HG02798 (cell line): ENCODE measurements around the gene COL19A1.
"Not testable (repeated sequence)": the region's sequence is repeated elsewhere in the genome, so short reads cannot be mapped to it uniquely, and the experiment has no call there.

Source experiments
- ATAC-seq: cut with Tn5 transposase; IDR thresholded peaks from one replicate; pipeline ENCODE4 v1.9.1; 2021; ENCODE audit warnings: mild to moderate bottlenecking; ENCODE audit not compliant: unreplicated experiment, poor library complexity

COL19A1 gene

DNA sequence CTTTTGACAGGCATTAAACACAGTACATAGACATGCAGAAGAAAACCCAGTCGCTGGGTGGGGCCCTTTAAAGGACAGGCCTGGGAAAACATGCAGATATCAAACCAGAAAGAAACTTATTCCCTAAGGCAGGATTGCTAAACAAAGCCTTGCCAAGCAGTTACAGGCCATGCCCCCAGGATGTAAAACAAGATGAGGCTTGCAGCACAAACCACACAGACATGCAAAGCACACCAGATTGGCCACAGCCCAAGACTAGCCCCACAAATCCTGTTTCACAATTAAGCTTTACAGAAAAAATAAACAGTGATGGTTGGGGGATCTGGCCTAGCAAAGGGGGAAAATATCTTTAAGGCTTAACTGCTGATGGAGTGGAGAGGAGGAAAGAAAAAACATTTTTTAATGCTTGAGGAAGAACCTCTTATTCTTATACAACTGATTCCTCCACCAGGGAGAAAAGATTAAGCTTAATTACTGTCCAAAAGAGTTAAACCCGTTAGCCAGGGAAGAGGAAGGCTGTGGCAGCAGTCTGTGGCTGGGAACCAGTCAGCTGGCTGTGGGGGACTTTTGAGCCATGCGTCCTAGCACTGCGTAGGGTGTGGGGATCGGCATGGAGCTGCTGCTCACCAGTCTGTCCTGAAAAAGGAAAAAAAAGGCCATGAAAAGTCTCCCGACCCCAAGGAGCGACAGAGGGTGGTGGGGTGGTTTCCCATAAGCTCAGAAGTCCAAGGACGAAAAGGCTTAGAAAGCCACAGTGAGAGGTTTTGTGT, 28.4 kb downstream of the COL19A1 start:
- ATAC-seq = peak; percentile 48

DNA sequence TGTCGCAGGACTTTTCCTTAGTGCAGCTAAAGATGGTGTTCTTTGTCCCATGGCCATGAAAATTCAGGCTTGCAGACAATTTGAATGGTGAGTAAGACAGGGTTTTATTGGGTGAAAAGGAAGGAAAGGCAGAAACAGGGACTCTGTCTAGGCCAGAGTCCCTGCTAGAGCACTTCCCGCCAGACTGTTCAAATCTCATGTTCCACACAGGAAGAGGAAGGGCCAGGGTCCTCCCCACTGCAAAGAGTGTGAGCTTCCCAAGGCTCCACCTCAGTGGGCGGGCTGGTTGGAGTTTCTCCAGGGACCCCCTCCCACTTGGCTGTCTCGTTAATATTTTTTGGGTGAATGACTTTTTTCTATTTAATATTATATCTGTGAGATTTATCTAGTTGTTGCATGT, 29.0 kb downstream of the COL19A1 start:
- no peak for ATAC-seq

DNA sequence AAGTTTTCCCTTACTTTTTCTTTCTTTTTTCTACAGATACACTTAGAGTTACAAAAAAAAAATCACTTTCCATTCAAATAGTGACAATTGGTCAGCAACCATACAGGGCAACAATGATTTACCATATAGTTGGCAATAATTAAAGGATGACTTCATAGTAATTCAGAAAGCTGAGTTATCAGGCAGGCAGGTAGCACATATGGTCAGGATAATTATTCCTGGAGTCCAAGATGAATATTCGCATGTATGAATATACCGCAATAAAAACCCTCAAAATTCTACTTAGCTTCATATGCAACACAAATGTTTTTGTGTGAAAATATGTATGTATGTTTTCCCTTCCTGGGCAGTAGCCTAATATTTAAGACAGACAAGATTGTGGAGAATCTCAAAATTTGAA, 34.5 kb downstream of the COL19A1 start:
- ATAC-seq = no peak

DNA sequence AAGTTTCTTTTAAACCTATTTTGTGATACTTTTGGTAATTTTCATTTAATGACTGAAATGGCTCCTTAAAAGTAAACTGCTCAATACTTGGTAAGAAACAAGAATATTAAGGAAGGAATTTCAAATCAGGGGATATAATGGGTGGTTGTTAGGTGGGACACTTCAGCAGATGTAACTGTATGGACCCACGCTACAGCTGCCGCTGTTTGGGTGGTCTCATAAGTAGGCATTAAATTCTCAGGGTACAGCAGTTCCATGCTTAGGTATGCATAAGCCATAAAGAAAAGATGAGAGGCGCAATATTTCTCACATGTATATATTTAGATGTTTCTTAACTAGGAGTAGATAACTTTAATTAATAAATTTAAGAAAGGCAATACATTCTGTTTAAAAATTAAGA, 35.0 kb downstream of the COL19A1 start:
- no peak for ATAC-seq

DNA sequence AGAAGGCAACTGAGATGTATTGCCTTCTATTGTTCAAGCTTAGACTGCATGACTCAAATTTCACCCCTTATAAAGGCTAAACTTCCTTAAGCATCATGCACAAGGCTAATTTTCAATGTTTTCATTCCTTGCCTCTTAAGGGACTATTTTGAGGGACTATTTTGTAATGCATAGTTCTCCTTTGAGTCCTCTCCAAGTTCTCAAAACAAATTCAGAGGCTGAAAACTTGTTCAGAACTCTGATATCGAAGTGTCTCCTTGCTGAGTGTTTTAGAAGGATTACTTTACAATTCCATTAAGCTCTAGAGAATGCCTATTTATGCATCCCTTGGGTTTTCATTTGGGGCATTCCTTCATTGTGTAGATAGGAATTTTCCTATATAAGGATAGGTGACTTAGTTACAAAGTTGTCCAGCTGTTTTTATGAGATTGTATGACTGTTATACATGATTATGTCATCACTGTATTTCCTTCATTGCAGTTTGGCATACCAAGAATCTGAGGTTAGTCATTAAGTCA, 41.7 kb downstream of the COL19A1 start:
- no peak for ATAC-seq

DNA sequence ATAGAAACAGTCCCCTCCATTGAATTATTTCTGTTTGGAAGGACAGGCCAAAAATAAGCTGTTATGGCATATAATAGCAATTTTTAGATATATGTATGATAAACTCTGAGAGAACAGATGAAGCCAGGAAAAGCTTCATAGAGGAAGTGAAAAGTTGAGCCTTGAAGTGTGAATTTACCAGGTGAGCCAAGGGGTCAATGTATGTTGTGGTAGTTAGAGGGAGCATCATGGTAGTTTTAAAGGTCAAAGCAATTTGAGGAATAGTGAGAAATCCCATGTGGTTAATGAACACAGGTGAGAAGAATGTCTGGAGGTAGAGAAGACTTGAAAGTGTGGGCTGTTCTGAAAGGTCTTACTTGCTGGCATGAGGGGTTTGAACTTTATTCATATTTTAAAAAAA, 47.0 kb downstream of the COL19A1 start:
- ATAC-seq = peak; percentile 38

DNA sequence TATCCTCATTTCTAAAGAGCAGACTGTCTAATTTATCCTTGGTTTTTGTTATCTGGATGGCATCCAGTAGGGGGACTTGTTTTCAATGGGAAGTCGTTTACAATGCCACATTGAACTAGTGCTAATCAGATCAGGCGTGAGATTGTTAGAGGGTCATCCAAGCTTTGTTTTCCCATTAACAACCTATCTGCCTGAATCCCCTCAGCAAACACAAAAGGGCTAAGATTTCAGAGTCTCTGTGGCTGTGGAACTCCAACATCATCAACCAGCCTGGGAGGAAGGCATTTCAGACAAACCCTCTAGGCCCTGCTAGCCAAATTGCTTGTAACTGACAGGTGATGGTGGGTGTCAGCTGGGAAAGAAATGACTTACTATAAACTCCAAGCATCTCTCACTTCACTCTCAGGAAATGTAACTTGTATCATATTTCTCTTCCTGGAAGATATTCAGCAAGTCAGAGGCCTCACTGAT, 47.7 kb downstream of the COL19A1 start:
- no peak for ATAC-seq

DNA sequence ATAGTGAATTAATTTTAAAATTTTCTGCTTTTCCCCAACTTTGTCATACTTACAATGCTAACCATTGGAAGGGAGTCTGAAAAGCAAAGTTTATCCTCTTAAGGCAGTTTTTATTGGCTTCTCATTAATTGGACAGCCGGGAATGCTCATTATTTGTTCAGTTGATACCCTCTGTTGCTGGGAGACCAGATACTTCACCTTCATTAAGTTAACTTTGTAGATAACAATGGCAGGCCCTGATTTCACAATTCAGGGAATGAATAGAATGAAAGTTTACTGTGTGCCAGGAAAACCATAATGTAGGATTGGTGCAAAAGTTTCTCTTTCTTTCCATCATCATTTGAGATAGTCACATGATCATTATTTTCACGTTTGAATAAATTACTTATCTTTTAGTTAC, 49.0 kb downstream of the COL19A1 start:
- no peak for ATAC-seq

DNA sequence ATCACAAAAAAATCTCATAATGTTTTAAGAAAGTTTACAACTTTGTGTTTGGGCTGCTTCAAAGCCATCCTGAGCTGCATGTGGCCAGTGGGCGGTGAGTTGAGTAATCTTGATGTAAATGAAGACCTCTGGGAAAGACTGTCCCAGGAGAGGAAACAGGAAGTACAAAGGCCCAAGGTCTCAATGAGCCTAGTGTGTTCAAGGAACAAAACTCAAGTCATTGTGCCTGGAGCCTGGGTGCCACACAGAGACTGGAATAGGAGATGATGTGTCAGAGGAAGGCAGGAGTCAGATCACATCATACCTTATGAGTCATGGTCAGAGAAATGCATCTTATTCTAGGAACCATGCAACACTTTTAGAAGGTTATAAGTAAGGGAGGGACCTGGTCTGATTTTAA, 51.5 kb downstream of the COL19A1 start:
- peak; percentile 61 for ATAC-seq

DNA sequence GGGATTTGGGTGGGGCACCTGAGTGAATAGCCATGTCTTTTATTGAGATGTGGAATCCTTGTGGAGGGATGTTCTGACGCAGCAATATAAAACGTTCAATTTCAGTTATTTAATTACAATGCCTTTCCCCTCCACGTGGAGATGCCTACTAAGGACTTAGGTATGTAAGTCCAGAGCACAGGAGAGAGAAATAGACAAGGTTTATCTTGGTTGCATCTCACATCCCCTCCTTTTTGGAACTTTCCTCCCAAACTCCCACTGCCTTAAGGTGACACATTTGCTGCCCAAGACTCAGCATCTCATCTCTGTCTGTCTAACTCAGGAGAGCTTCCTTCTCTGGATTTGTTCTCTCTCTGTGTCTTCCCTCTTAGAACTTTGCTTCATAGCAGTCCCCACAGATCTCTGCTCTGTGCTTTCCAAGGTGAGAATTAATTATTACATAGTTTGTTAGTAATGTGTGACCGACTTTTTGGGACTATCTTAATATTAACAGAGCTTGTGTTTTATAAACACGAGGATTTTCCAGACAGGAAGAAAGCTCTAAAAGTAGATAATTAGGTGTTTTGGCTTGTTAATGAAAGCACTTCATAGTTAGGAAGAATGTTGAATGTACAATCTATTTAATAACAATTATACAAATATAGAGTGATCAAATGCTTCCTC, 52.6 kb downstream of the COL19A1 start:
- no peak for ATAC-seq

DNA sequence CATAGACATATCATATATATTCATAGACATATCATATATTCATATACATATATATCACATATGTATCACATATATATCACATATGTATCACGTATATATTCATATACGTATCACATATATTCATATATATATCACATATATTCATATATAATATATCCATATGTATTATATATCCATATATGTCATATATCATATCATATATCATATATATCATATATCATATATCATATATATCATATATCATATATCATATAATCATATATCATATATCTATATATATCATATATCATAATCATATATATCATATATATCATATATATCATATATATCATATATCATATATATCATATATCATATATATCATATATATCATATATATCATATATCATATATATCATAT, 54.7 kb downstream of the COL19A1 start:
- not testable (repeated sequence) for ATAC-seq

DNA sequence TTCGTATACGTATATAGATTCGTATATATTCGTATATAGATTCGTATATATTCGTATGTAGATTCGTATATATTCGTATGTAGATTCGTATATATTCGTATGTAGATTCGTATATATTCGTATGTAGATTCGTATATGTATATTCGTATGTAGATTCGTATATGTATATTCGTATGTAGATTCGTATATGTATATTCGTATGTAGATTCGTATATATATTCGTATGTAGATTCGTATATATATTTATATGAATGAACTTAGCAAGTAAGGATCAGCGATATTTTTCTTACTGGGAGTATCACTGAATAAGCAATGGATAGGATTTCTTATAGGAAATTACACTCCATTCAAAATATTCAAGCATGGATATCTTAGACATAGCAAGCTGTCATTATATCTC, 55.3 kb downstream of the COL19A1 start:
- not testable (repeated sequence) for ATAC-seq

DNA sequence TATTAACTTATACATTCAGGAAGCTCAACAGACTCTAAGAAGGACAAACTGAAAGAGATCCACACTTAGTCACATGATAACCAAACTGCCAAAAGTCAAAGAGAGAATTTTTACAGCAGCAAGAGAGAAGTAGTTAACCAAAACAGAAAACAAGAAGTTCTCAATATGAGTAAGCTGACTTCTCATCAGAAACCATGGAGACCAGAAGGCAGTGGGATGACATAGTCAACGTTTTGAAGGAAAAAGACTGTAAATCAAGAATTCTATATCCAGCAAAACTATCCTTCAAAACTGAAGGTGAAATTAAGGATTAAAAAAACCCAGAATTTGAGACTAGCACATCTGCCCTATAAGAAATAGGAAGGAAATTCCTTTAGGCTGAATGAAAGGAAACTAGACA, 60.4 kb downstream of the COL19A1 start:
- ATAC-seq = no peak

DNA sequence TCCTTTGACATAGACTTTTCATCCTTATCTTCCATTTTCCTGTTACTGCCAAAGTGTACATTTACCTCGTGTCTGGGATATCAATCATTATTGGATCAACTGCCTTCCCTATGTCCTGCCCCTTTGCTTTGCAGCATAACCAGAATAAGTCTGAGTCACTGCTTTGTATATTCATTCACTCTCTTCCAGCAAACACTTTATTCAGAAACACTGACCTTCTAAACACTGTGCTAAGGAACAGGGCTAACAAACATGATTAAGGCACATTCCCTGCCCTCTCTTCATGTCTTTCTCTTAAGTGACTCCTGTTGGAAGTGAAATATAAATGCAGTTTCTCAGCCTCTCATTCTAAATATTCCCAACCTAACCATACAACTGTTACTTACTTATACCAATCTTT, 66.9 kb downstream of the COL19A1 start:
- no peak for ATAC-seq

DNA sequence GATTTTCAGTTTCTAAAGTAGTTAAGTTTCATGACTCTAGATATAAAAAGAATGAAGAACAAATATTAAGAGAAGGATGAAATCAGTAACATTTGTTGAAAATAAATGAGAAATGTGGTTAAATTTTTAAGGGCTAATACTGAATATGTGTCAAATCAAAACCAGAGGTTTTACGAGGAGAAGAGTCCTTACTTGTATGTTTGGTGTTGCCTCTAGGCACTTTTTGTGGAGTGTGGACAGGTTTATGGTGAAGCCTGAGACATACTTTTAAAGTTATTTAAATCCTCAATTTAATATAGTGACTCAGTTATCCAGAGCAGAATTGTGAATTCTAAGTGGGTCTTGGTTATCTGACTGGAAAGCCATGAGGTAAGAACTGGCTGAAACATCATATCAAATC, 68.7 kb downstream of the COL19A1 start:
- no peak for ATAC-seq

DNA sequence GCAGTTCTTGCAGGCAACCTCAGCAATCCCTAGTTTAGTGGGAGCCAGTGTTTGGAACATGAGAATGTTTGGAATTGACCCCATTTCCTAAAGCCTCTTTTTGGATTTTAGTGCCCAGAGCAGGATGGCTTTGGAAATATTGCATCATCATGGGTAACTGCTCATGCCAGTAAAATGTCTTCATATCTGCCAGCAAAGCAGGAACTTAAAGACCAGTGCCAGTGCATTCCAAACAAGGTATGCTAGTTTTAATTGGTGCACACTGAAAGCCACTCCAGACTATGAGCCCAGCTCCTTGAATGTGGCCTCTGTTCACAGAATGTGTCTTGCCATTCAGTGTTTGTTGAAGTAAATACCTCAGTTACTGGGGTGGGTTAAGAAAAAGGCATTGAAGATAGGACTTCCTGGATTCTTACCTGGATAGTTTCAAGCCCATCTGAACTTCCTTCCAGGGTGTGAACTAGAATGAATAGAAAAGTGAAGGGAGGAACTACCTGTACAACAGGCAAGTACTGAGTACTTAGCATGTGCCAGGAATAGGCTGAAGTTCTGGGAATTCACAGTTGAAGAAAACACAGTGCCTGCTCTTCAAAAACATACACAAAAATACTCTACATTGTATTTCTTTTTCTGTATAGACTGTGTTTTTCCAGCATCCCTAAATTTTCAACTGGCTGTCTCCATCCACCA, 70.5 kb downstream of the COL19A1 start:
- no peak for ATAC-seq

DNA sequence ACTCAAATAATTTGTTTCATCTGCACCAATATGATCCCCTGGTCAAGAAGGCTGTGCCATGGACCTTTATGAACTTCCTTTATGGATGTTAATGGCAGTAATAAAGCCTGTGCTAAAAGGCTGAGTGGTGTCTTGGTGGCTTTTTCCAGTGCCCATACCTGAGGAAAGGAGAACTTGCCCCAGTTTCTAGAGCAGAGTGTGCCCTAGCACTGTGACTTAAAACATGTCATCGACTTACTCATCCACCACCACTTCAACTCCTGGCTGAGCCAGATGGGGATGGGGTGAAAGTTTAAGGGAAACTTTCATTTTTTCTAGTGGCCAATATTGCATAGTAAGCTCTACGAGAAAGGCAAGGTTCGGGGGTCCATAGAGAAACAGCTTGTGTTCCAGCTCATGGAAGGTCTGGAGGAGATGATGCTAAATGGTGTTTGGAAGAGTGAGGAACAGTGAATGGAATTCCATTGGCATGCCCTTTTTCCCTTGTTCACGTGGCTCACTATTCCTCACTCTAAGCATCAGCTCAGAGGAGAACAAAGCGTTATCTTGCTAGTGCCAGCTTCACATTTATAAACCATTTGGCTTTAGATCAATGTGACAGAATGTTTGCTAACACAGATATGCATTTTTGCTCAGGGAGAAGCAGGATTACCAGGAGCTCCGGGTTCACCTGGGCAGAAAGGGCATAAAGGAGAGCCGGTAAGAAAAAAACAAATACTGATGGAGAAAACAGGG, 71.2 kb downstream of the COL19A1 start:
- ATAC-seq = no peak

DNA sequence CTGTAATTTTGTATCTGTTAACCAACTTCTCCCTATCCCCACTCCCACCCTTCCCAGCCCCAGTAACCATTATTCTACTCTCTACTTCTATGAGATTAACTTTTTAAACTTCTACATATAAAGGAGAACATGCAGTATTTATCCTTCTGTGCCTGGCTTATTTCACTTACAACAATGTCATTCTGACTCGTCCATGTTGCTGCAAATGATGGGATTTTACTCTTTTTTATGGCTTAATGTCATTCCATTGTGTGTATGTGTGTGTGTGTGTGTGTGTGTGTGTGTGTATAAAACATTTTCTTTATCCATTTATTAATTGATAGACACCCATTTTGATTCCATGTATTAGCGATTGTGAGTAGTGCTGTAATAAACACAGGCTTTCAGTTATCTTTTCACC, 76.1 kb downstream of the COL19A1 start:
- no peak for ATAC-seq

DNA sequence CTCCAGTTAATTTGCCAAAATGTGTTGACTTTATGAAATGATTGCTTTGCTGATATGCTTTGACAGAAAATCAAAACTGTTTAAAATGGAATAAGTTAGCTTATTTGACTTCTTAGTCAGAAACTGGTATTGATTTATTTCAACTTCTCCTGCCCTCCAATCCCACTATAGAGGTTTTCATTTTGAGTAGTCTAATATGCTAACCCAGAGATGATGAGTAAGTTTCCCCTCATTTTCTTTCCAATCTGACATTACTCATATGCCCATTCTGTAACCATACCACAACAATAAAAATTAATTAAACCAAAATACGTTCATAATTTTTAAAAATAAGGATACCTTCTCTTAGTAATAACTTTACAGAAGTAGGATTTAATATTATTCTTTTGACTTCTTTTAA, 78.8 kb downstream of the COL19A1 start:
- no peak for ATAC-seq

DNA sequence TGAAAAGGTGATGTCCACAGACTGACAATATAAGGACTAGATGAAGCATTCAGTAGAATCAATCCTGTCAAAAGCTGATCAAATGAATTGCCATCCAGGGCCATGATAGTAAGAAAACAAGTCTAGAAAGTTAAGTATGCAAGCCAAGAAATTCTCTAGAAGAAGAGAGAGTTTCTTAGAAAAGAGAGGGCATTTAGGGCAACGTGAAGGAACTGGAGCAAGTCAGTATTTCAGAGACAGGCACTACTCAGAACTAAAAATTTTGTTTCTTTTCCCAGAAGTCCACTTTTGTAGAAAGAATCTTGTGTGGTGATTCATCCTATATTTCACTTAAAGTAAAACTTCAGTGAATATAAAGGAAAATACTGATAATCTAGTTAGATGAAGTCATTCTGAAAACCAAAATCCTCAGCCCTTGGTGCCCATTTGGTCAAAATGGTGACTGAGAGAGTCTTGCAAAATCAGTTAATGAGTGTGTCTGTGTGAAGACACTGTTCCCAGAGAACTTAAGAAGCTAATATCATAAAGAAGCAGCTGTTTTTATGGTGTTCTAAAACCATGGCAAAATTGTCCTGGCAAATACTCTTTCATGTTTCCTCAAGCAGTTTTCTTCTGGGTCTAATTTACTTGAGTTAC, 82.2 kb downstream of the COL19A1 start:
- no peak for ATAC-seq
